H9 (cell line): ENCODE data around the gene RALGAPA2. TPM values are rescaled to one million over a fixed set of nuclear protein-coding genes. Genes with fewer than 3 reads are reported as not detected.

Experiments used
- DNase-seq: peaks from one replicate; pipeline ENCODE4 v3.0.0-alpha.2; 2017
- H2AFZ ChIP-seq: one replicate; pipeline ENCODE4 v1.6.1; 2013; ENCODE audit warnings: mild to moderate bottlenecking, low read length, control low read depth, moderate library complexity
- H2AK5ac ChIP-seq: 2 replicates; pipeline ENCODE4 v1.6.1; 2013; ENCODE audit warnings: low read length, control low read depth, mixed read lengths; ENCODE audit not compliant: insufficient read length
- H2BK120ac ChIP-seq: one replicate; pipeline ENCODE4 v1.6.1; 2013; ENCODE audit warnings: low read depth, mild to moderate bottlenecking, low read length, control low read depth, inconsistent platforms; ENCODE audit not compliant: poor library complexity, severe bottlenecking
- H2BK12ac ChIP-seq: 2 replicates; pipeline ENCODE4 v1.6.1; 2013; ENCODE audit warnings: low read length, control low read depth, mixed read lengths, low read depth; ENCODE audit not compliant: insufficient read length
- H2BK15ac ChIP-seq: 2 replicates; pipeline ENCODE4 v1.6.1; 2013; ENCODE audit warnings: low read depth, low read length, control low read depth
- H2BK20ac ChIP-seq: one replicate; pipeline ENCODE4 v1.6.1; 2013; ENCODE audit warnings: low read depth, mild to moderate bottlenecking, low read length, control low read depth, inconsistent platforms; ENCODE audit not compliant: poor library complexity, severe bottlenecking
- H2BK5ac ChIP-seq: 2 replicates; pipeline ENCODE4 v1.6.1; 2013; ENCODE audit warnings: low read length, control low read depth, mixed read lengths; ENCODE audit not compliant: insufficient read length
- H3K14ac ChIP-seq: 2 replicates; pipeline ENCODE4 v1.6.1; 2013; ENCODE audit warnings: low read length, control low read depth; ENCODE audit not compliant: insufficient read depth
- H3K18ac ChIP-seq: 2 replicates; pipeline ENCODE4 v1.6.1; 2013; ENCODE audit warnings: low read depth, mild to moderate bottlenecking, mixed read lengths, low read length, control low read depth; ENCODE audit not compliant: insufficient read length
- H3K23ac ChIP-seq: 2 replicates; pipeline ENCODE4 v1.6.1; 2013; ENCODE audit warnings: low read length, control low read depth, mixed read lengths, low read depth; ENCODE audit not compliant: insufficient read length
- H3K23me2 ChIP-seq: 2 replicates; pipeline ENCODE4 v1.6.1; 2013; ENCODE audit warnings: low read depth, mild to moderate bottlenecking, mixed read lengths, low read length, control low read depth; ENCODE audit not compliant: insufficient read length, poor library complexity, severe bottlenecking
- H3K27ac ChIP-seq: 2 replicates; pipeline ENCODE4 v1.5.1; 2013; ENCODE audit warnings: low read length, control low read depth, mixed read lengths, low read depth; ENCODE audit not compliant: insufficient read length
- H3K27me3 ChIP-seq: 2 replicates; pipeline ENCODE4 v1.6.1; 2013; ENCODE audit warnings: low read length, control low read depth, inconsistent platforms; ENCODE audit not compliant: insufficient read depth
- H3K4ac ChIP-seq: 2 replicates; pipeline ENCODE4 v1.6.1; 2013; ENCODE audit warnings: low read depth, mild to moderate bottlenecking, control low read depth, inconsistent platforms, low read length, moderate library complexity
- H3K4me1 ChIP-seq: 2 replicates; pipeline ENCODE4 v1.6.1; 2013; ENCODE audit warnings: low read length, control low read depth, inconsistent platforms; ENCODE audit not compliant: insufficient read depth
- H3K4me2 ChIP-seq: 2 replicates; pipeline ENCODE4 v1.6.1; 2013; ENCODE audit warnings: low read length, control low read depth, mixed read lengths; ENCODE audit not compliant: insufficient read length, insufficient read depth
- H3K56ac ChIP-seq: 2 replicates; pipeline ENCODE4 v1.6.1; 2013; ENCODE audit warnings: low read depth, mild to moderate bottlenecking, mixed read lengths, low read length, control low read depth; ENCODE audit not compliant: insufficient read length
- H3K79me1 ChIP-seq: 2 replicates; pipeline ENCODE4 v1.6.1; 2013; ENCODE audit warnings: low read depth, mild to moderate bottlenecking, moderate library complexity, low read length, control low read depth, inconsistent platforms; ENCODE audit not compliant: insufficient read depth, poor library complexity, severe bottlenecking
- H3K79me2 ChIP-seq: 2 replicates; pipeline ENCODE4 v1.6.1; 2013; ENCODE audit warnings: low read length, control low read depth, inconsistent platforms; ENCODE audit not compliant: insufficient read depth
- H3K9ac ChIP-seq: 2 replicates; pipeline ENCODE4 v1.6.1; 2013; ENCODE audit warnings: low read length, control low read depth, mixed read lengths; ENCODE audit not compliant: insufficient read length; ENCODE audit errors: extremely low read depth
- H3K9me3 ChIP-seq: one replicate; pipeline ENCODE4 v1.6.1; 2013; ENCODE audit warnings: low read depth, low read length, inconsistent platforms; ENCODE audit not compliant: control insufficient read depth
- H3T11ph ChIP-seq: one replicate; pipeline ENCODE4 v1.6.1; 2013; ENCODE audit warnings: mild to moderate bottlenecking, low read length, control low read depth, inconsistent platforms
- H4K20me1 ChIP-seq: one replicate; pipeline ENCODE4 v1.6.1; 2013; ENCODE audit not compliant: control insufficient read depth, insufficient read length, insufficient read depth
- H4K5ac ChIP-seq: 2 replicates; pipeline ENCODE4 v1.6.1; 2013; ENCODE audit warnings: low read depth, mild to moderate bottlenecking, mixed read lengths, low read length, control low read depth; ENCODE audit not compliant: insufficient read length
- H4K8ac ChIP-seq: replicated peaks from 2 replicates; pipeline ENCODE4 v1.6.1; 2013; ENCODE audit warnings: low read length, control low read depth, mixed read lengths, low read depth; ENCODE audit not compliant: insufficient read length
- H4K91ac ChIP-seq: 2 replicates; pipeline ENCODE4 v1.6.1; 2013; ENCODE audit warnings: low read depth, mild to moderate bottlenecking, moderate library complexity, mixed read lengths, low read length, control low read depth; ENCODE audit not compliant: insufficient read length
- H3K27ac Mint-ChIP-seq, 3 experiments: 2 replicates in 2 of 3; 3 replicates in 1 of 3; pipeline ENCODE4 v1.8.0; 2020 to 2021; ENCODE audit warnings: mixed read lengths in 3 of 3, mild to moderate bottlenecking in 1 of 3, moderate library complexity in 1 of 3
- H3K27me3 Mint-ChIP-seq: 2 replicates; pipeline ENCODE4 v1.8.0; 2021; ENCODE audit warnings: low read depth, mild to moderate bottlenecking, moderate library complexity, mixed read lengths
- H3K36me3 Mint-ChIP-seq, 3 experiments: 2 replicates in 2 of 3; 3 replicates in 1 of 3; pipeline ENCODE4 v1.8.0; 2020 to 2021; ENCODE audit warnings: low read depth in 3 of 3, mixed read lengths in 3 of 3; ENCODE audit not compliant: insufficient read depth in 1 of 3
- H3K4me1 Mint-ChIP-seq, 2 experiments: 2 replicates each; pipeline ENCODE4 v1.8.0; 2020; ENCODE audit warnings: mixed read lengths in 2 of 2
- H3K4me3 Mint-ChIP-seq, 2 experiments: 2 replicates in 1 of 2; 3 replicates in 1 of 2; pipeline ENCODE4 v1.8.0; 2020 to 2021; ENCODE audit warnings: mild to moderate bottlenecking in 2 of 2, mixed read lengths in 2 of 2, moderate library complexity in 1 of 2
- H3K9me3 Mint-ChIP-seq, 2 experiments: 2 replicates in 1 of 2; 3 replicates in 1 of 2; pipeline ENCODE4 v1.8.0; 2020; ENCODE audit warnings: mild to moderate bottlenecking in 2 of 2, mixed read lengths in 2 of 2, moderate library complexity in 1 of 2
- CTCF ChIP-seq: fragments of 200-600 bp; sonication (generic); conservative IDR thresholded peaks from 3 replicates; pipeline ENCODE4 v1.8.0; 2021; ENCODE audit warnings: antibody characterized with exemption, mild to moderate bottlenecking
- WGBS: extraction: QIAGEN DNeasy Blood & Tissue Kit; methylation state at CpG from one replicate; pipeline ENCODE4 v1.1.7; 2013; ENCODE audit warnings: missing lambda C conversion rate, low lambda C conversion rate, mixed read lengths; ENCODE audit not compliant: insufficient read length; ENCODE audit errors: extremely low coverage; 5-methylcytosine and 5-hydroxymethylcytosine counted together
- total RNA-seq: library from RNA; stranded (reverse); gene quantifications from 2 replicates; pipeline ENCODE4 v1.2.1, GENCODE V29; 2021

RALGAPA2 gene
- total RNA-seq, 1 experiment from 2014 or later: 16.6 TPM

DNA sequence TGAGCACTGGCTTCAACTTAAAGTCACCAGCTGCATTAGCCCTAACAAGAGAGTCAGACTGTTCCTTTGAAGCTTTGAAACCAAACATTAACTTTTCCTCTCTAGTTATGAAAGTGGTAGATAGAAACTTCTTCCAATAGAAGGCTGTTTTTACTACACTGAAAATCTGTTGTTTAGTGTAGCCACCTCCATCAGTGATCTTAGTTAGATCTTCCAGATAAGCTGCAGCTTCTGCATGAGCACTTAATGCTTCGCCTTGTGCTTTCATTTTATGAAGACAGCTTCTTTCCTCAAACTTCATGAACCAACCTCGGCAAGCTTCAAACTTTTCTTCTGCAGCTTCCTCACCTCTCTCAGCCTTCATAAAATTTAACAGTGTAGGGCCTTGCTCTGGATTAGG lies 211.3 kb downstream of the RALGAPA2 start:
- Mint-ChIP-seq H3K36me3 (peaks cover 4 to 19% (median 9%) of the 10 kb centered on the region in 3 experiments; a peak in 6 of 7 replicates), H3K9me3 (no peaks in the 10 kb centered on the region), H3K27me3 (no peaks in the 10 kb centered on the region), H3K4me1 (no peaks in the 10 kb centered on the region), H3K27ac (no peak overlapping the region), H3K4me3 (no peak overlapping the region)
- no peaks in the 10 kb centered on the region for H4K20me1 ChIP-seq
- H3K4ac ChIP-seq: no peak overlapping the region
- H4K8ac ChIP-seq: no peak overlapping the region
- no peak overlapping the region for H2AFZ ChIP-seq
- H3K4me1 ChIP-seq: no peaks in the 10 kb centered on the region
- H3K9me3 ChIP-seq: no peaks in the 10 kb centered on the region
- no peak overlapping the region for H3K27ac ChIP-seq
- H3K18ac ChIP-seq: no peak overlapping the region
- H3K56ac ChIP-seq: no peak overlapping the region
- H2BK20ac ChIP-seq: no peak overlapping the region
- no peak overlapping the region for H2BK15ac ChIP-seq
- H4K5ac ChIP-seq: no peak overlapping the region
- no peak overlapping the region for H3K14ac ChIP-seq
- H2BK120ac ChIP-seq: no peak overlapping the region
- no CpG with 5 or more reads among the region's 2 CpGs for WGBS
- H4K91ac ChIP-seq: no peak overlapping the region
- H3K23ac ChIP-seq: no peak overlapping the region
- H2AK5ac ChIP-seq: no peak overlapping the region
- no peak overlapping the region for H2BK12ac ChIP-seq
- no peaks in the 10 kb centered on the region for H3K23me2 ChIP-seq
- H3K9ac ChIP-seq: no peak overlapping the region
- H2BK5ac ChIP-seq: no peak overlapping the region
- H3K79me2 ChIP-seq: no peaks in the 10 kb centered on the region
- H3K79me1 ChIP-seq: no peaks in the 10 kb centered on the region
- H3K27me3 ChIP-seq: no peaks in the 10 kb centered on the region
- no peak overlapping the region for H3K4me2 ChIP-seq
- H3T11ph ChIP-seq: no peak overlapping the region
- DNase-seq: no peak
- no peak for TF ChIP-seq CTCF
